ENCODE measurements around the gene FGD4.

DNA sequence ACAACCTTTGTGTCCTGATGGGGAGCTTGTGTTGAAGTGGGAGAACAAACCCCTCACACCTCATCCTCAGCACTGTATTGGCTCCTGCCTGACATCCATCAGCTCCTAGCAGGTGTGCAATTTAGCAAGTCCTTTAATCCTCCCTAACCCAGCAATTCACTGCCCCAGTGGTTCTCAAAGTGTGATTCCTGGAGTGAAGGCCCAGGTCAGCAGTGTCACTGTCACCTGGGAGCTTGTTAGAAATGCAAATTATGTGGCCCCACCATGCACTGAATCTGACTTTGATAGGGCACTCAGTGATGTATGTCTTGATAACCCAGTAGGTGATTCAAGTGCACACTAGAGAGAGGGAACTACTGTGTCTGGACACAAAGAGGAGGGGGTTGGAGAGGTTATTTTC, 133.6 kb downstream of the FGD4 start:
- TF ChIP-seq CTCF (IDR thresholded peaks at IDR 0.05) (no peak), EP300 (IDR thresholded peaks at IDR 0.05) (no peak), POLR2AphosphoS5 (IDR thresholded peaks at IDR 0.05) (no peak)
